ENCODE measurements around the gene R3HDM1.

Gene R3HDM1

GRCh38 chr2:135768863-135769262 is 237.6 kb downstream of the R3HDM1 start:
- no peak for TF ChIP-seq CTCF (IDR thresholded peaks at IDR 0.05)
- H3K27ac ChIP-seq = no peak overlapping the region
- DNase-seq (ENCODE audit: low spot score) = no peak
- H3K4me3 ChIP-seq = no peak overlapping the region

GRCh38 chr2:135773319-135773718 is 242.0 kb downstream of the R3HDM1 start:
- no peak for TF ChIP-seq CTCF (IDR thresholded peaks at IDR 0.05)
- no peak for DNase-seq (ENCODE audit: low spot score)
- no peak overlapping the region for H3K27ac ChIP-seq
- no peak overlapping the region for H3K4me3 ChIP-seq

- Histone ChIP-seq H3K4me3 (no peak overlapping the region), H3K27ac (no peak overlapping the region)
- DNase-seq (ENCODE audit: low spot score) = no peak
- TF ChIP-seq CTCF (IDR thresholded peaks at IDR 0.05) = no peak
Observed at GRCh38 chr2:135773917-135774316, 242.6 kb downstream of the R3HDM1 start.
